ENCODE results near the gene R3HDM1.

- no peak for TF ChIP-seq EZH2 (IDR thresholded peaks at IDR 0.05; ENCODE audit: insufficient read depth, poor library complexity, severe bottlenecking)
- TF ChIP-seq EZH2phosphoT487 (IDR thresholded peaks at IDR 0.05; ENCODE audit: insufficient read depth, low read depth), result no peak
Observed at GRCh38 chr2:135736546-135736945, 205.3 kb downstream of the R3HDM1 start.

Measured in GM23248 (cell line).